ENCODE data around the gene NPC1.

DNA sequence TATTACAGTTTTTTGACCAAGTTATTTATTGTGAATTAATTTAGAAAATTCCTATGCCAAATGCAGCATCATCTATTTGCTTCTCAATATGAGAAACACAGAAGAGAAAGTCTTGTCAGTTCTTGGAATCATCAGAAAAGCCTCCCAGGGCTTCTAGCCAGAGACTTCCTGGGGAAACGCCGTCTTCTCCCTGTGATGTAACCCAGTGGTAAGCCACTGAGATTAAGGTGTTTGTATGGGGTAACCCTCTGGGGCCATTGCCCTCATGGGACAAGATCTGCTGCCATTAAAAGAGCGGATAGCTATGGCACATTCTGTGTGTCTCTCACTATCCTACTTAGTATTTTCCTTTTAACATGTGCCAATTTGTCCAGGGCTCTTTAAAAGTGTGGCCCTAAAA, 48.4 kb upstream of the NPC1 start:
- TF ChIP-seq, protein P1, sequence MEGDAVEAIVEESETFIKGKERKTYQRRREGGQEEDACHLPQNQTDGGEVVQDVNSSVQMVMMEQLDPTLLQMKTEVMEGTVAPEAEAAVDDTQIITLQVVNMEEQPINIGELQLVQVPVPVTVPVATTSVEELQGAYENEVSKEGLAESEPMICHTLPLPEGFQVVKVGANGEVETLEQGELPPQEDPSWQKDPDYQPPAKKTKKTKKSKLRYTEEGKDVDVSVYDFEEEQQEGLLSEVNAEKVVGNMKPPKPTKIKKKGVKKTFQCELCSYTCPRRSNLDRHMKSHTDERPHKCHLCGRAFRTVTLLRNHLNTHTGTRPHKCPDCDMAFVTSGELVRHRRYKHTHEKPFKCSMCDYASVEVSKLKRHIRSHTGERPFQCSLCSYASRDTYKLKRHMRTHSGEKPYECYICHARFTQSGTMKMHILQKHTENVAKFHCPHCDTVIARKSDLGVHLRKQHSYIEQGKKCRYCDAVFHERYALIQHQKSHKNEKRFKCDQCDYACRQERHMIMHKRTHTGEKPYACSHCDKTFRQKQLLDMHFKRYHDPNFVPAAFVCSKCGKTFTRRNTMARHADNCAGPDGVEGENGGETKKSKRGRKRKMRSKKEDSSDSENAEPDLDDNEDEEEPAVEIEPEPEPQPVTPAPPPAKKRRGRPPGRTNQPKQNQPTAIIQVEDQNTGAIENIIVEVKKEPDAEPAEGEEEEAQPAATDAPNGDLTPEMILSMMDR (conservative IDR thresholded peaks at IDR 0.05 in 1 of 2, IDR thresholded peaks at IDR 0.05 in 1 of 2; ENCODE audit: low read depth in 1 of 2, low read length in 2 of 2) = no peak
- no peak for TF ChIP-seq EZH2 (IDR thresholded peaks at IDR 0.05; ENCODE audit: low read length, missing control alignments)

All from fibroblast of lung (primary cell).